HG02852 (cell line): ENCODE data around the gene ANKRD11.
"Not testable (repeated sequence)": the region's sequence is repeated elsewhere in the genome, so short reads cannot be mapped to it uniquely, and the experiment has no call there.

Source experiments
- ATAC-seq: cut with Tn5 transposase; IDR thresholded peaks from one replicate; pipeline ENCODE4 v1.9.1; 2021; ENCODE audit warnings: mild to moderate bottlenecking, moderate library complexity; ENCODE audit not compliant: unreplicated experiment

Gene ANKRD11

DNA sequence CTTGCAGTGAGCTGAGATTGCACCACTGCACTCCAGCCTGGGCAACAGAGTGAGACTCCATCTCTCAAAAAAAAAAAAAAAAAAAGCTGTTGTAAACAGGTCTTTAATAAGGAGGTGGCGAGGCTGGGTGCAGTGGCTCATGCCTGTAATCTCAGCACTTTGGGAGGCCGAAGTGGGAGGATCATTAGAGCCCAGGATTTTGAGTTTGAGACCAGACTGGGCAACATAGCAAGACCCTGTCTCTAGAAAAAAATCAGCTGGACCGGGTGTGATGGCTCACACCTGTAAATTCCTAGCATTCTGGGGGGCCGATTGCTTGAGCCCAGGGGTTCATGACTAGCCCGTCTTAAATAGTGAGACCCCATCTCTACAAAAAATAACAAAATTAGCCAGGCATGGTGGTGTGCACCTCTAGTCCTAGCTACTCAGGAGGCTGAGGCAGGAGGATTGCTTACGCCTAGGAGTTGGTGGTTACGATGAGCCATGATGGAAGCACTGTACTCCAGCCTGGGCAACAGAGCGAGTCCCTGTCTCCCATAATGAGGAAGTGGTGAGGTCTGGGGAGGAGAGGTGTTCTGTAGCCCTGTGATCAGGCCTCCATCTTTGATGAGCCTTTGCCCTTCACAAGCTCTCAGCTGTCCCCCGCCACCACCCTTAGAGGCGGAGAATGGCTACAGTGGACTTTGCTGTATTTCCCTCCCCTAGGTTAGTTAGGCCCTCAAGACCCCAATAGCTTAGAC is 236.6 kb downstream of the ANKRD11 start:
- ATAC-seq = no peak

DNA sequence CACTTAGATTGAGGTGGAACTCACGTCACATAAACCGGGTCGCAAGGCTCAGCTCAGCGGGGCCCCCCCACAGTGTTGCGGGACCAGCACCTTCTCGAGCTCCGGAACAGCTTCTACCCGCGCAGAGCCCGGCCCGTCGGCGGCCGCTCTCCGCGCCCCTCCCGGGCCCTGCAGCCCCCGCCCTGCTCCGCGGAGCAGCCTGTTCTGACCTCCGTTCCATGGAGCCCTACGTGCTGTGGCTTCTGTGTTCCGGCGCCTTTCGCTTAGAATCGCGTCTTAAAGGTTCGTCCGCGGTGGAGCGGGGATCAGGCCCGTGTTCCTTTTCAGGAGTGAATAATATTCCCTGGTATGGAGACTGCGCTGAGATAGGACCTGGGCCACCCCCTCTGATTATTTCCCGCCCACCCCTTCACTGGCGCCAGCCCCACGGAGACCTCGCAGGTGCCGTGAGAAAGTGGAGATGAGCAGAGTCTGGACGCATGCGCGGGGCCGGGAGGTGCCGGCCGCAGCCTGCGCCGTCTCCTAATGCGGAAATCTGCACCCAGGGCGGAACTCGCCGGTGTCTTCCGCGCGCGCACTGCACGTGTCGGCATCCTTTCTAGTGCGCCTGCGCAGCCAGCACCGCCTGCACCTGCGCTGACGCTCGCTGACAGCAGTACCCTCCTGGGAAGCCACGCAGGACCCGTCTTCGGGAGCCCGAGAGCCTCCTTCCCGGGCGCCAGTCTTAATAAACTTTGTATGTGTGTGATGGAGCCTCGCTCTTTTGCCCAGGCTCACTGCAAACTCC is 242.0 kb downstream of the ANKRD11 start:
- ATAC-seq = no peak

DNA sequence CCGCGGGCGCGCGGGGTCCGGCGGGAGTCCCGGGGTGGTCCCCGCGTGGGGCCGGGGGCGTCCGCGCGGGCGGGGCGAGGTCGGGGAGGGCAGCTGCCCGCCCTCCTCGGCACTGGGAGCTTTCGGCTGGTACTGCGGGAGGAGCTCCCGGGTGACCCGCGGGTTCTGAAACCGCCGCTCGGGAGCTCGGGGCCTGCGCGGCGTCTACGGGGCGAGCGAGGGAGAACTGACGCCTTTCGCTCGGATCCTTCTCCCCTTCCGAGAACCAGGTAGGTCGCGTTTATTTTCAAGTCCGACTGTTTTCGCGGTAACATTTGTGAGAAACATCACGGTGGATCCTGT is 242.7 kb downstream of the ANKRD11 start:
- ATAC-seq = not testable (repeated sequence)

DNA sequence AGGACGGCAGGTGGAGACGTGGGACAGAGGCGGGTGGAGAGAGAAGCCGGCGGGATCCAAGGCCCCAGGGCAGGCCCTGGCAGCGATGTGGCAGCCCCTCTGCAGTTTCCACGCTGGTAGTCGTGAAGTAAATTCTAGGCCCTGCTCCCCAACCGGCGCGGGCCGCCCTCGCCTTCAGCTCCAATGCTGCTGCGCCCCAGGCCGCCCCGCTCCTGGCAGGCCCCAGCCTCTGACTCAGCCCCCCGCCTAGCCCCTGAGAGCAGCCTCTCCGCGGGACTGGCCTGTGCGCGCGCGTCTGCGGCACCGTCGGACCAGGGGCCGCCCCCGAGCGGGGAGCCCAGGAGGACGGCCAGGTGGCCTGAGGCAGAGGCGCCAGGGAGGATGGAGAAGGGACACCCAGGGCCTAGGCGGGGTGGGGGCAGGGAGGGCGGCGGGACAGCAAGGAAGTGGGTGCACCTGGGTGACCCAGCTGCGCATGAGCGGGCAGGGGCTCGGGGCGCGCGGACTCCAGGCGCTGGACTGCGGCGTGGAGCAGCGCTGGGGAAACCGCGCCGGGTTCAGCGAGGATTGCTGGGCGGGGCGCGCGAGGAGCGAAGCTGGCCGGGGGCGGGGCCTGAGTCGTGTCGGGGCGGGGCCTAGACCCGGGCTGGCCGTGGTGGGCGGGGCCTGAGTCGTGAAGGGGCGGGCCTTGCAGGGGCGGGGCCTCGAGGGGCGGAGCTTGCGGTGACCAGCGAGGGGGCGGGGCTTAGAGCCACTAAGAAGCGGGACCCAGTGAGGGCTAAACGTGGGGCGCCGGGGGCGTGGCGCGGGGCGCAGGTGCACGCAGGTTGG is 243.2 kb downstream of the ANKRD11 start:
- ATAC-seq = peak; percentile 65

DNA sequence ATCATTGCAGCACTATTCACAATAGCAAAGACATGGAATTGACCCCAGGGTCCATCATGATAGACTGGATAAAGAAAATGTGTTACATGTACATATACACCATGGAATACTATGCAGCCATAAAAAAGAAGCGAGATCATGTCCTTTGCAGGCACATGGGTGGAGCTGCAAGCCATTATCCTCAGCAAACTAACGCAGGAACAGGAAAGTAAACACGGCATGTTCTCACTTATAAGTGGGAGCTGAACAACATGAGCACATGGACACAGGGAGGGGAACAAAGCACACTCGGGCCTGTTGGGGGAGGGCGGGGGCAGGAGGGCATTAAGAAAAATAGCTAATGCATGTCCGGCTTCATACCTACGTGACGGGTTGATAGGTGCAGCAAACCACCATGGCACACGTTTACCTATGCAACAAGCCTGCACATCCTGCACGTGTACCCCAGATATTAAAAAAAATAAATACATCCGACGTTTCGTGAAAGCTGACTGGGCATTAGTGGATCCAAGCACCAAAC is 243.9 kb downstream of the ANKRD11 start:
- no peak for ATAC-seq

DNA sequence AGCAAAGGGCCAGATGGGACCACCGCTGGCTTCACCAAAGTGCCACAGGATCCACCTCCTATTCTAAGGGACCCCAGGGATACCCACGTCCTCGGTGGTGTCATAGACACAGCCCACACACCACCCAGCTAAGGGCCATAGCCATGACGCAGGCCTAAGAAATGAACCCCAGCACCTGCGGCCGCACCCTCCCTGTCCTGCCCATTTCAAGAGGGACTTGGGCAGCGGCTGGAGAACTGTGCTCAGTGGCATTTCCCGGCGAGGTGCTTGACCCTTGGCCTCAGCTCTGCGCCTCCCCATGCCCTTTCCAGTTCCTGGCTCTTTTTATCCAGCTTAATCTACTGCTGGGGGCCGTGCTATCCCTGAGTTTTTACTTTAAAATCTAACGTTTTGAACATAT is 245.6 kb downstream of the ANKRD11 start:
- no peak for ATAC-seq

DNA sequence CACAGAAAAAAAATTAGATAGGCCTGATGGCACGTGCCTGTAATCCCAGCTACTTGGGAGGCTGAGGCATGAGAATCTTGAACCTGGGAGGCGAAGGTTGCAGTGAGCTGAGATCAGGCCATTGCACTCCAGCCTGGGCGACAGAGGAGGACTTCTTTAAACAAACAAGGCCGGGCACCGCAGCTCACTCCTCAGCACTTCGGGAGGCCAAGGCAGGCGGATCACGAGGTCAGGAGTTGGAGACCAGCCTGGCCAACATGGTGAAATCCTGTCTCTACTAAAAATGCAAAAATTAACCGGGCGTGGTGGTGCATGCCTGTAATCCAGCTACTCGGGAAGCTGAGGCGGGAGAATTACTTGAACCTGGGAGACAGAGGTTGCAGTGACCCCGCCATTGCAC is 246.1 kb downstream of the ANKRD11 start:
- not testable (repeated sequence) for ATAC-seq

DNA sequence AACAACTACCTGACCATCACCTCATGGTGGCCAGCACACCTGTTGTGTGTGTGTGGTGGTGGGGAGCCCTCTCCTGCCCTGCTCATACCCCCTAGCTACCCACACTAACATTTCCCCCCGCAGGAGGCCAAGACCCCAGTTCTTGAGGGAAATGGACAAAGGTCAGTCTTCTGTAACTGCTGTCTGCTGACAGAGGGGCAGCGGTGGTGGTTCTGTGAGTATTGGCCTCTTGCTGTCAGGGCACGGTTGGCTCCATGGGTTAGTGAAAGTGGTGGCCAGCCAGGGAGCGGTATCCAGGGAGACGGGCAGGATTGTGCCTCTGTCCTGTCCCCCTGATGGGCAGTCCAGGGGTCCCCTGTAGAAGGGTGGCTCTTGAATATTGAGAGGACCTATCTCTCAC is 246.7 kb downstream of the ANKRD11 start:
- ATAC-seq = no peak

DNA sequence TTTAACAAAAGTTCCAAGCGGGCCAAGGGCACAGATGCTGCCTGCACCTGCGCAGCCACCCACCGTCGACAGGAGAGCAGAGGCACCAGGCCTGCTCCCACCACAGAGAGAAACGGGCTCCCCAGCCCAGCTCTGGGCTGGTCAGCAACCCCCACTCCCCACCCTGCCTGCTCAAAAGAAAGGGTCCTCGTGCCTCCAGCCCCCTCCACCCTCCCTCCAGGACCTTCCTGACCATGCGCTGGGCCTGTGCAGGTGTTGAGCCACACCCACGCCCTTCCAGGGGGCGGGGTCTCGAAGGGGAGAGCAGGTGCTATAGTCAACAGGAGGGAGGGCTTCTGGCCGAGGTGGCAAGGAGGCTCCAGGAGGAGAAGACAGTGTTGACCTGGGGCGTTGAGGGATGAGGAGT is 247.6 kb downstream of the ANKRD11 start:
- ATAC-seq = no peak

DNA sequence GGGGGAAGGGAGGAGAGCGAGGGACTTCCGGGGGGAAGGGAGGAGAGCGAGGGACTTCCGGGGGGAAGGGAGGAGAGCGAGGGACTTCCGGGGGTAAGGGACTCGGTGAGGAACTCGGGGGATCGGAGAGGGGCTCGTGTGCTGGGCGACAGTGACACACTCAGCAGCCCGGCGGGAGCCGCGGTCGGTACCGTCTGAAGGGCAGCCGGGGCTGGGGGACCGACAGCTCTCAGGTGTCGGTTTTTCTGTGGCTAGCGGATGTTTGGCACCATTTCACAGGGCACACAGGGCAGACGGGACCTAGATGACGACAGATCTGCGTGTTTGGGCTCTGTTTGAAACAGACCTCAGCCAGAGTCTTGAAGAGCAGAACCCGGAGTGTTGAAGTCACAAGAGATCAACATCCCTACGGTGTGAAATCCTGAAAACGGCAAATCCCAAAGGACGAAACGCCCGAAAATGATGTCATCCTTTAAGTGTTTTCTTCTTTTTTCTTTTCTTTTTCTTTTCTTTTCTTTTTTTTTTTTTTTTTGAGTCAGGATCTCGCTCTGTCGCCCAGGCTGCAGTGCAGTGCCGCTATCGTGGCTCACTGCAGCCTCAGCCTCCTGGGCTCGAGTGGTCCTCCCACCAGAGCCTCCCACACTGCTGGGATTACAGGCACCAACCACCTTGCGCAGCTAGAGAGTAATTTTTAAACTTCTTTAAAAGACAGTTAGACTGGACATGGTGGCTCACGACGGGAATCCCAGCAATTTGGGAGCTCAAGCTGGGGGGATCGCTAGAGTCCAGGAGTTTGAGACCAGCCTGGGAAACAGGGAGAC is 249.0 kb downstream of the ANKRD11 start:
- ATAC-seq = peak; percentile 46

DNA sequence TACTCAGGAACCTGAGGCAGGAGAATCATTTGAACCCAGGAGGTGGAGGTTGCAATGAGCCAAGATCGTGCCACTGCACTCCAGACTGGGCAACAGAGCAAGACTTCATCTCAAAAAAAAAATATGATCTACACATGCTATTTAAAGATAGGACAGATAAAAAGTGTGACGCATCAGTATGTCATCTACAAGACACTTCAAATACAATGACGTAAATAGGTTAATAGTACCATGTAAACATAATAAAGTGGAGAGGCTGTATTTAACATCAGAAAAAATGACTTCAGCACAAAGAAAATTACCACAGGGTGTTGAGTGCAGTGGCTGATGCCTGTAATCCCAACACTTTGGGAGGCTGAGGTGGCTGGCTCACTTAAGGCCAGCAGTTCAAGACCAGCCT is 252.6 kb downstream of the ANKRD11 start:
- ATAC-seq = no peak

DNA sequence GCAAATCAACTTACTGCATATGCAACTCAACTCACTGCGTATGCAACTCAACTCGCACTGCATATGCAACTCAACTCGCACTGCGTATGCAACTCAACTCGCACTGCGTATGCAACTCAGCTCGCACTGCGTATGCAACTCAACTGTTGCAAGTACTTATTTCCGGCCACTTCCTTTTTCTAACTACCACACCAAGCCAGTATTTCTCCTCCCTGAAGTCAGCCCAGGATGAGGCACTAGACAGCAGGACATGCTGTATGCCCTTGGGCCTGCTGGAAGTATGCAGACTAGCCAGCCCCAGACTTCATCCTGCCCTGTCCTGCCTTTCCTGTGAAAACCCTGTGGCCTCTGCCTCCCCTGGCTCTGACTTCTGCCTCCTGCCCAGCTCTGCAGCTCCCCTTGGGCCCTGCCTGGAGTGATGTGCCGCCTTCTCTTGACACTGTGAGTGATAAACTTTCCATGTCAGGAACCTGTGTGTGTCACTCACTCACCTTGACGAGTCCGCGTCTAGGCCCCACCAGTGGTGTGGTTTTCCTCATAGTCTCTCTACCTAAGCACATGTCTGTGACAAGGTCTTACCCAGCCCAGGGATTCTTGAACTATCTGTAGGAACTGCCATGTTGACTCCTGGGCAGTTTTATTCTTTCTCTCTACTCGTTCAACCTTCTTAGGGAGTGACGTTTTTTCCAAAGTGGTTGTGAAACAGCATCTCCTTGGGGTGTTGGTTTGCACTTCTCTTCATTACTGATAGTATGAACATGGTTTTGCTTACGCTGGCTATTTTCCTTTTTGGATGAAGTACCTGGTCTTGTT is 256.5 kb downstream of the ANKRD11 start:
- ATAC-seq = no peak

DNA sequence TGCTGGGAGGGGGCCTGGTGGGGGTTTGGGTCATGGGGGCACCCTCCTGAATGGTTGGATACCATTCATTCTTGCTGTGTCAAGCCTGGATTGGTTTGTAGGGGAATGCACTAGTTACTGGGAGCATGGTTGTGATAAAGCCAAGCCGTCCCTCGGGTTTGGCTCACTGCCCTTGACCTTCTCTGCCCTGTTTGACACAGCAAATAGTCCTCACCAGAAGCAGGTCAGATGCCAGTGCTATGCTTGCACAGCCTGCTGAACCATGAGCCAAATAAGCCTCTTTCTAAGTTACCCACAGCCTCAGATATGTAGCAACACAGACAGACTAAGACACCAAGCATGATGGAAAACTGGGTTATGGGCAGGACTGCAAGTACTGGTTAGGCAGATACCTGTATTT is 258.3 kb downstream of the ANKRD11 start:
- ATAC-seq = no peak

DNA sequence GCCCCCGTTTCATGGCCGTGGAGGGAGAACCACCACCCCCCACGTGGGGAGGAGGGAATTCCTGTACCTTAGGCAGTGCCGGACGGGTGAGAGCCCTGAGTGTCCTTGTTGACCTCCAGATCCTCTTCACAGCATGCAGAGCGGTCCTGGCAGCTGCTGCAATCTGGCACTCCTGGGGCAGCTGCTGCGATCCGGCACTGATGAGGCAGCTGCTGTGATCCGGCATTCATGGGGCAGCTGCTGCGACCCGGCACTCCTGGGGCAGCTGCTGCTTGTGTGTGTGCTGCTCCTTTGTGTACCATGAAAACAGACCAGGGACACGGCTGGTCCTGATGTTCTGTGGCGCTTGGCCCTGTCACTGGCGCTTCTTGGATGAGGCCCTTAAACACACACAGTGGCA is 260.1 kb downstream of the ANKRD11 start:
- no peak for ATAC-seq

DNA sequence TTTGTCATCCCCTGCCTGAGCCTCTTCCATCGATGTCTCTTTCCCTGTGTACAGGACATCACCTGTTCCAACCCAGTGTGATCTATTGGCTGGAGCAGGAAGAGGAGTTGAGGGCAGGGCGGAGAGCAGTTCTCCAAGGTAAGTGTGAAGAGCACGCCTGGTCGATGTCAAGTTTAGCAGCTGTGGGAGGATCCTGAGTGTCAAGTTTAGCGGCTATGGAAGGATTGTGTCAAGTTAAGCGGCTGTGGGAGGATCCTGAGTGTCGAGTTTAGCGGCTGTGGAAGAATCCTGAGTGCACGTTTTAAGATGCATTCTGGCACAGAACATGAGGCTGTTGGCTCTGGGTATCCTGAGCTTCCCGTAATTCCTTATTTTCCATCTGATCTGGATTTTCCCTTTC is 265.7 kb downstream of the ANKRD11 start:
- ATAC-seq = no peak

DNA sequence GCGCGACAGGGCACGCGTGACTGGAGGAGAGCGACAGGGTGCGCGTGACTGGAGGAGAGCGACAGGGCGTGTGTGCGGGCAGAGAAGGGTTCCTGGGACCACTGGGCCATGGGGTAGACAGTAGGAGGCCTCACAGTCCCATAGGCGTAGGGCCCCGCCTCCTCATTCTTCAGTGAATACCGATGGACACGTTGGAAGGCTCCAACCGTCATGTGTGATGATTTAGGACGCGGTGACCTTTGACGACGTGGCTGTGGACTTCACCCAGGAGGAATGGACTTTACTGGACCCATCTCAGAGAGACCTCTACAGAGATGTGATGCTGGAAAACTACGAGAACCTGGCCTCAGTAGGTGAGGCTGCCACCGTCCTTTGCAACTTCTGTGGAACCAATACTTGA is 267.4 kb downstream of the ANKRD11 start:
- ATAC-seq = no peak

DNA sequence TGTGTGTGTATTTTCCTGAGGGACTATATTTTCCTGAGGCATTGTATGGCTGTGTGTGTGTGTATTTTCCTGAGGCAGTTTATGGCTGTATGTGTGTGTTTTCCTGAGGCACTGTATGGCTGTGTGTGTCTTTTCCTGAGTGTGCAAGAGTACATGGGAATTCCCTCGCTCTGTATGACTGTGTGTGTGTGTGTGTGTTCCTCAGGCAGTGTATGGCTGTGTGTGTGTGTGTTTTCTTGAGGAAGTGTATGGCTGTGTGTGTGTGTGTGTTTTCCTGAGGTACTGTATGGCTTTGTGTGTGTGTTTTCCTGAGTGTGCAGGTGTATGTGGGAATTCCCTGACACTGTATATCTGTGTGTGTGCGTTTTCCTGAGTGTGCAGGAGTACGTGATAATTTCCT is 268.8 kb downstream of the ANKRD11 start:
- ATAC-seq = no peak

DNA sequence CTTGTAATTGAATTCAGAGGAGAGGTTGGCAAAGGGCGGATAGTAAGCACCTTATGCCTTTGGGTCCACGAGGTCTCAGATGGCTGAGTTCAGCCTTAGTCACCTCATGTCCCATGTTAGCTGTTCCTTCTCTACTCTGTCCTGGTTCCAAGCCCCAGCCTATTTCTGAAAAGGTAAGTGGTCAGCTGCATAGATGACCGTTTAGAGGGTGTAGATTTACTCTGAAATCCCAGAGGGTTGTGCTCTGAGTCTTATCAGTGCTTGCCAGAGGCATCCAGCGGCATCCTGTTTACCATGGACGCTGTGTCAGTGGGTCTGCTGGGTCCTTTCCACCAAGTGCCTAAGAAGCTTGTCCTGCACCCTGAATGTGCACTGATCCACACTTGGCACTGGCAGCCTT is 271.0 kb downstream of the ANKRD11 start:
- no peak for ATAC-seq
